SK-N-SH (cell line): ENCODE results near the gene SIAH3. TPM values are rescaled to one million over a fixed set of nuclear protein-coding genes. Genes with fewer than 3 reads are reported as not detected.

ENCODE experiments used
- CTCF ChIA-PET: fragments of 300-600, 350-600 bp; formaldehyde crosslinking; extraction: SDS; loops from one replicate; lab custom pipeline; 2021; lab: Yijun Ruan, JAX
- POLR2A ChIA-PET: fragments of 350-600 bp; sonication (Branson Sonifier 250); formaldehyde crosslinking; extraction: SDS; loops from one replicate; lab custom pipeline; 2020; ENCODE audit warnings: antibody characterized with exemption, inconsistent platforms; lab: Yijun Ruan, JAX
- DNase-seq: peaks from one replicate; pipeline ENCODE4 v3.0.0; 2012
- H2AFZ ChIP-seq: fragments of 200-600 bp; sonication (generic); 2 replicates; pipeline ENCODE4 v1.8.1; 2016; ENCODE audit warnings: antibody characterized with exemption, mild to moderate bottlenecking, low read depth
- H3F3A ChIP-seq: fragments of 200-600 bp; sonication (generic); replicated peaks from 2 replicates; pipeline ENCODE3; 2016; ENCODE audit warnings: antibody characterized with exemption, mild to moderate bottlenecking; ENCODE audit not compliant: insufficient read depth
- H3K27ac ChIP-seq, 2 experiments: fragments of 200-500 bp in 1 of 2; fragments of 200-600 bp in 1 of 2; sonication (Bioruptor generic) in 1 of 2; sonication (generic), shearing (Covaris generic) in 1 of 2; 2 replicates each; pipeline versions ENCODE4 v1.5.1 to v1.6.1; 2014 to 2016; ENCODE audit warnings: low read depth in 2 of 2, inconsistent platforms in 1 of 2, low read length in 1 of 2, mild to moderate bottlenecking in 1 of 2, mixed read lengths in 1 of 2
- H3K27me3 ChIP-seq: fragments of 200-600 bp; sonication (generic), shearing (Covaris generic); 2 replicates; pipeline ENCODE4 v1.6.1; 2016; ENCODE audit warnings: mixed run types; ENCODE audit not compliant: insufficient read depth
- H3K36me3 ChIP-seq, 2 experiments: fragments of 200-500 bp in 1 of 2; fragments of 200-600 bp in 1 of 2; sonication (Bioruptor generic) in 1 of 2; sonication (generic) in 1 of 2; replicated peaks in 1 of 2; 2 replicates each; pipeline versions ENCODE3 to v1.5.1; 2014 to 2016; ENCODE audit warnings: low read length in 1 of 2, mild to moderate bottlenecking in 1 of 2; ENCODE audit not compliant: insufficient read depth in 2 of 2, control insufficient read depth in 1 of 2
- H3K4me1 ChIP-seq, 2 experiments: fragments of 200-500 bp in 1 of 2; fragments of 200-600 bp in 1 of 2; sonication (Bioruptor generic) in 1 of 2; sonication (generic), shearing (Covaris generic) in 1 of 2; 2 replicates each; pipeline versions ENCODE4 v1.5.1 to v1.6.1; 2014 to 2016; ENCODE audit warnings: low read depth in 1 of 2, low read length in 1 of 2, mixed run types in 1 of 2; ENCODE audit not compliant: insufficient read depth in 2 of 2, control insufficient read depth in 1 of 2
- H3K4me2 ChIP-seq: fragments of 200-600 bp; sonication (generic), shearing (Covaris generic); 2 replicates; pipeline ENCODE4 v1.6.1; 2017; ENCODE audit warnings: mixed run types
- H3K4me3 ChIP-seq, 2 experiments: fragments of 200-500 bp in 1 of 2; fragments of 200-600 bp in 1 of 2; sonication (Bioruptor generic) in 1 of 2; sonication (generic), shearing (Covaris generic) in 1 of 2; 2 replicates each; pipeline versions ENCODE4 v1.5.1 to v1.8.1; 2014 to 2016; ENCODE audit warnings: low read depth in 2 of 2, inconsistent platforms in 1 of 2, low read length in 1 of 2, mild to moderate bottlenecking in 1 of 2, mixed read lengths in 1 of 2, moderate library complexity in 1 of 2
- H3K79me2 ChIP-seq: fragments of 200-600 bp; sonication (generic); 2 replicates; pipeline ENCODE4 v1.8.1; 2017; ENCODE audit warnings: mild to moderate bottlenecking; ENCODE audit not compliant: insufficient read depth
- H3K9ac ChIP-seq: fragments of 200-600 bp; sonication (generic); 2 replicates; pipeline ENCODE4 v1.6.1; 2017; ENCODE audit warnings: mixed run types
- H3K9me2 ChIP-seq: fragments of 200-600 bp; sonication (generic); 2 replicates; pipeline ENCODE4 v1.6.1; 2017; ENCODE audit warnings: mixed run types
- H3K9me3 ChIP-seq: fragments of 200-600 bp; sonication (generic); 2 replicates; pipeline ENCODE4 v1.6.1; 2017; ENCODE audit warnings: mixed run types, mild to moderate bottlenecking, moderate library complexity
- H4K20me1 ChIP-seq: fragments of 200-600 bp; sonication (generic); 2 replicates; pipeline ENCODE4 v1.6.1; 2017; ENCODE audit warnings: mild to moderate bottlenecking, mixed run types; ENCODE audit not compliant: insufficient read depth
- ELF1 ChIP-seq: IDR thresholded peaks from 2 replicates; pipeline ENCODE4 v1.4.0; 2012
- EZH2phosphoT487 ChIP-seq: fragments of 200-600 bp; sonication (generic); IDR thresholded peaks from 2 replicates; pipeline ENCODE4 v1.6.1; 2017; ENCODE audit warnings: low read depth, mixed run types, mild to moderate bottlenecking, antibody characterized with exemption, moderate library complexity, borderline replicate concordance
- FOSL2 ChIP-seq: IDR thresholded peaks from 2 replicates; pipeline ENCODE4 v1.4.0; 2012; ENCODE audit warnings: low read depth, mild to moderate bottlenecking, moderate library complexity, borderline replicate concordance
- FOXJ3 ChIP-seq: sonication (generic); formaldehyde crosslinking; IDR thresholded peaks from 2 replicates; pipeline ENCODE4 v1.5.1; 2020; ENCODE audit warnings: mild to moderate bottlenecking, missing genetic modification reagents
- GATA2 ChIP-seq: sonication (generic); formaldehyde crosslinking; IDR thresholded peaks from 2 replicates; pipeline ENCODE4 v1.5.0; 2020; ENCODE audit warnings: mild to moderate bottlenecking, missing genetic modification reagents
- JUND ChIP-seq: IDR thresholded peaks from 2 replicates; pipeline ENCODE4 v1.4.0; 2012
- MEF2A ChIP-seq: IDR thresholded peaks from 2 replicates; pipeline ENCODE4 v1.4.0; 2012; ENCODE audit warnings: low read depth, borderline replicate concordance
- MXI1 ChIP-seq: IDR thresholded peaks from 2 replicates; pipeline ENCODE4 v1.6.1; 2012; ENCODE audit warnings: mild to moderate bottlenecking, low read depth, low read length, improper control_type of control experiment
- RAD21 ChIP-seq: IDR thresholded peaks from 2 replicates; pipeline ENCODE4 v1.6.1; 2012; ENCODE audit warnings: mild to moderate bottlenecking, low read length
- RCOR1 ChIP-seq: fragments of 150-350 bp; IDR thresholded peaks from 2 replicates; pipeline ENCODE4 v1.6.1; 2017; ENCODE audit warnings: antibody characterized with exemption, low read length
- RFX5 ChIP-seq: IDR thresholded peaks from 2 replicates; pipeline ENCODE4 v1.6.1; 2012; ENCODE audit warnings: mild to moderate bottlenecking, improper control_type of control experiment, low read length
- SIN3A ChIP-seq: IDR thresholded peaks from 2 replicates; pipeline ENCODE4 v1.6.1; 2012; ENCODE audit warnings: low read depth, mild to moderate bottlenecking, low read length, moderate library complexity, borderline replicate concordance
- TAF1 ChIP-seq: IDR thresholded peaks from 2 replicates; pipeline ENCODE4 v1.6.1; 2012; ENCODE audit warnings: low read depth, mild to moderate bottlenecking, low read length, moderate library complexity, borderline replicate concordance
- TCF12 ChIP-seq: IDR thresholded peaks from 2 replicates; pipeline ENCODE4 v1.4.0; 2012
- TEAD4 ChIP-seq: IDR thresholded peaks from 2 replicates; pipeline ENCODE4 v1.4.0; 2012; ENCODE audit warnings: mild to moderate bottlenecking, borderline replicate concordance; ENCODE audit not compliant: insufficient read depth
- YY1 ChIP-seq: IDR thresholded peaks from 2 replicates; pipeline ENCODE4 v1.4.0; 2012; ENCODE audit warnings: low read depth, mild to moderate bottlenecking
- WGBS: methylation state at CpG from one replicate; pipeline ENCODE4 v1.1.6; 2017; ENCODE audit warnings: low lambda C conversion rate; 5-methylcytosine and 5-hydroxymethylcytosine counted together
- polyA plus RNA-seq, 3 experiments: library from polyadenylated mRNA; depleted of rRNA; stranded (reverse); fragments of >200 nt; gene quantifications; 2 replicates each; pipeline ENCODE4 v1.2.3, GENCODE V29; 2012
- TF ChIP-seq, protein P1 (sequence below): IDR thresholded peaks from 2 replicates; pipeline ENCODE4 v1.4.0; 2012; ENCODE audit warnings: low read depth, borderline replicate concordance
- TF ChIP-seq, protein P2 (sequence below): fragments of 200-600 bp; sonication (generic); IDR thresholded peaks from 2 replicates; pipeline ENCODE4 v1.6.1; 2017; ENCODE audit warnings: antibody characterized with exemption, mild to moderate bottlenecking, moderate library complexity
- TF ChIP-seq, protein P3 (sequence below): fragments of 150-350 bp; IDR thresholded peaks from 2 replicates; pipeline ENCODE4 v1.6.1; 2016; ENCODE audit warnings: mild to moderate bottlenecking, low read depth, low read length

Gene SIAH3
- polyA plus RNA-seq, 1 of the 3 experiments (the other 2 are of a cell fraction), result 0.08 TPM

DNA sequence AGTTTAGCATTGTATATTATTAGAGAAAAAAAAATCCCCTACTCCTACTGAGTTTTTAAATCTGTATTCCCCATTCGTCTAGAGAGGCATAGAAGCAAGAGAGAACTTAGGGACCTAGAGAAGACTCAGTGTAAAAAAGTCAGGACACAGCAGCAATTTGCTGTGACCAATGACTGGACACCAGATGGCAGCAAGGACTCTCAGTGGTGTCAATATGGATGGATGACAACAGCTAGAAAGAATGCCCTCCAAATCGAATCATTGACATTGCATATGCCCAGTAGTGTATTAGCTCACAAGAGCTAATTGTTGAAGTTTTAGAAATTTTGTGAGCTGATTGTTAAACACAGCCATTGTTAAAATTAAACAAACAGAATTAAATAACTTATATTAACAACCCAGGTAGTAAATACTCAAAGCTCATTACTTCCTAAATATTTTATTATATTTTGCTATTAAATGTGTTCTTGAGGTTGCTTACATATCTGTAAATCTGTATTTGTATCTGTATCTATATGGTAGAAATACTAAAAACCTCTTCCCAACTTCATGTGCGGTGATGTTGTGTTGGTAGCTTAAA lies 43.9 kb downstream of the SIAH3 start (continued):
- no peak for TF ChIP-seq TAF1
- no peak for TF ChIP-seq SIN3A
- no peak for TF ChIP-seq MEF2A
- TF ChIP-seq GATA2 (CRISPR knock-in tag), result no peak
- TF ChIP-seq RCOR1, result 0 out of 2 replicates have a peak, but pooled peaks have one; percentile 26
- TF ChIP-seq ELF1, result no peak
- no peak for TF ChIP-seq FOXJ3 (CRISPR knock-in tag)
- TF ChIP-seq, protein P1, sequence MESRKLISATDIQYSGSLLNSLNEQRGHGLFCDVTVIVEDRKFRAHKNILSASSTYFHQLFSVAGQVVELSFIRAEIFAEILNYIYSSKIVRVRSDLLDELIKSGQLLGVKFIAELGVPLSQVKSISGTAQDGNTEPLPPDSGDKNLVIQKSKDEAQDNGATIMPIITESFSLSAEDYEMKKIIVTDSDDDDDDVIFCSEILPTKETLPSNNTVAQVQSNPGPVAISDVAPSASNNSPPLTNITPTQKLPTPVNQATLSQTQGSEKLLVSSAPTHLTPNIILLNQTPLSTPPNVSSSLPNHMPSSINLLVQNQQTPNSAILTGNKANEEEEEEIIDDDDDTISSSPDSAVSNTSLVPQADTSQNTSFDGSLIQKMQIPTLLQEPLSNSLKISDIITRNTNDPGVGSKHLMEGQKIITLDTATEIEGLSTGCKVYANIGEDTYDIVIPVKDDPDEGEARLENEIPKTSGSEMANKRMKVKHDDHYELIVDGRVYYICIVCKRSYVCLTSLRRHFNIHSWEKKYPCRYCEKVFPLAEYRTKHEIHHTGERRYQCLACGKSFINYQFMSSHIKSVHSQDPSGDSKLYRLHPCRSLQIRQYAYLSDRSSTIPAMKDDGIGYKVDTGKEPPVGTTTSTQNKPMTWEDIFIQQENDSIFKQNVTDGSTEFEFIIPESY, result no peak
- TF ChIP-seq, all 33 proteins: peak for 5

DNA sequence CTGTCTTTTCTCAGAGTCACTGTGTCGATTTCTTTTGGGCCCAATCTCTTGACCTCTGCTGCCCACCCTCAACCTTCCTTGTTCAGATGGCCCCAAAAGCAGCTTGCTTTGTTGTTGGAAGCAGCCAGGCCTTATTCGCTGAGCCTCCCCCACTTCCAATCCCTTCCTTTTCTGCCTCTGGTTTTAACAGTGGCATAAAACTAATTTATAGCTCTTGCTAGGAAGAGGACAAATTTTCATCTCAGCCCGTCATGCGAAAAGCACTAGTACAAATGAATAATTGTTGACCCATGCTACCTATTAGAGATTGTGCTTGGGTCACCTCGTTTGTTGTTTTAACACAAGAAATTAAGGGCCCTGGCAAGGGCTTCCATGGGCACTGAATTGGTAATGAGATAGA lies 51.1 kb downstream of the SIAH3 start:
- Histone ChIP-seq H3K36me3 (no peaks in the 10 kb centered on the region), H3K4me3 (no peak overlapping the region), H3K27me3 (no peaks in the 10 kb centered on the region), H3K4me1 (peaks cover 0 to 18% of the 10 kb centered on the region in 2 experiments; a peak in 3 of 4 replicates), H3K9me2 (no peaks in the 10 kb centered on the region), H3K79me2 (no peaks in the 10 kb centered on the region), H3K27ac (no peak overlapping the region), H3K9ac (no peak overlapping the region), H3F3A (no peaks in the 10 kb centered on the region), H3K4me2 (no peak overlapping the region), H4K20me1 (no peaks in the 10 kb centered on the region), H2AFZ (no peak overlapping the region), H3K9me3 (no peaks in the 10 kb centered on the region)
- WGBS, result 65% methylated on average over 5 of the region's 5 CpGs
- ChIA-PET POLR2A (no interaction called here), CTCF (interaction anchor here (0.9 to 5.2 kb wide), 2 partner anchors 325 to 360 kb away, joined by 4 to 20 read pairs; no protein-coding TSS in a partner anchor)
- TF ChIP-seq RCOR1 (no peak), FOSL2 (no peak), JUND (no peak), TEAD4 (no peak), YY1 (no peak), SIN3A (no peak), EZH2phosphoT487 (no peak), MXI1 (no peak), FOXJ3 (CRISPR knock-in tag) (no peak), TCF12 (no peak), GATA2 (CRISPR knock-in tag) (no peak), TAF1 (no peak), RFX5 (no peak), RAD21 (no peak), ELF1 (no peak)
- TF ChIP-seq, protein P2, sequence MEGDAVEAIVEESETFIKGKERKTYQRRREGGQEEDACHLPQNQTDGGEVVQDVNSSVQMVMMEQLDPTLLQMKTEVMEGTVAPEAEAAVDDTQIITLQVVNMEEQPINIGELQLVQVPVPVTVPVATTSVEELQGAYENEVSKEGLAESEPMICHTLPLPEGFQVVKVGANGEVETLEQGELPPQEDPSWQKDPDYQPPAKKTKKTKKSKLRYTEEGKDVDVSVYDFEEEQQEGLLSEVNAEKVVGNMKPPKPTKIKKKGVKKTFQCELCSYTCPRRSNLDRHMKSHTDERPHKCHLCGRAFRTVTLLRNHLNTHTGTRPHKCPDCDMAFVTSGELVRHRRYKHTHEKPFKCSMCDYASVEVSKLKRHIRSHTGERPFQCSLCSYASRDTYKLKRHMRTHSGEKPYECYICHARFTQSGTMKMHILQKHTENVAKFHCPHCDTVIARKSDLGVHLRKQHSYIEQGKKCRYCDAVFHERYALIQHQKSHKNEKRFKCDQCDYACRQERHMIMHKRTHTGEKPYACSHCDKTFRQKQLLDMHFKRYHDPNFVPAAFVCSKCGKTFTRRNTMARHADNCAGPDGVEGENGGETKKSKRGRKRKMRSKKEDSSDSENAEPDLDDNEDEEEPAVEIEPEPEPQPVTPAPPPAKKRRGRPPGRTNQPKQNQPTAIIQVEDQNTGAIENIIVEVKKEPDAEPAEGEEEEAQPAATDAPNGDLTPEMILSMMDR, result no peak
- TF ChIP-seq, protein P3, sequence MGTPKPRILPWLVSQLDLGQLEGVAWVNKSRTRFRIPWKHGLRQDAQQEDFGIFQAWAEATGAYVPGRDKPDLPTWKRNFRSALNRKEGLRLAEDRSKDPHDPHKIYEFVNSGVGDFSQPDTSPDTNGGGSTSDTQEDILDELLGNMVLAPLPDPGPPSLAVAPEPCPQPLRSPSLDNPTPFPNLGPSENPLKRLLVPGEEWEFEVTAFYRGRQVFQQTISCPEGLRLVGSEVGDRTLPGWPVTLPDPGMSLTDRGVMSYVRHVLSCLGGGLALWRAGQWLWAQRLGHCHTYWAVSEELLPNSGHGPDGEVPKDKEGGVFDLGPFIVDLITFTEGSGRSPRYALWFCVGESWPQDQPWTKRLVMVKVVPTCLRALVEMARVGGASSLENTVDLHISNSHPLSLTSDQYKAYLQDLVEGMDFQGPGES, result no peak
- no peak for DNase-seq
